H9 (cell line): Measurements from ENCODE around the gene MICA. TPM values are rescaled to one million over a fixed set of nuclear protein-coding genes. Genes with fewer than 3 reads are reported as not detected.

Experiments used
- DNase-seq: peaks from one replicate; pipeline ENCODE4 v3.0.0-alpha.2; 2017
- H2AFZ ChIP-seq: one replicate; pipeline ENCODE4 v1.6.1; 2013; ENCODE audit warnings: mild to moderate bottlenecking, low read length, control low read depth, moderate library complexity
- H2AK5ac ChIP-seq: 2 replicates; pipeline ENCODE4 v1.6.1; 2013; ENCODE audit warnings: low read length, control low read depth, mixed read lengths; ENCODE audit not compliant: insufficient read length
- H2BK120ac ChIP-seq: one replicate; pipeline ENCODE4 v1.6.1; 2013; ENCODE audit warnings: low read depth, mild to moderate bottlenecking, low read length, control low read depth, inconsistent platforms; ENCODE audit not compliant: poor library complexity, severe bottlenecking
- H2BK12ac ChIP-seq: 2 replicates; pipeline ENCODE4 v1.6.1; 2013; ENCODE audit warnings: low read length, control low read depth, mixed read lengths, low read depth; ENCODE audit not compliant: insufficient read length
- H2BK15ac ChIP-seq: 2 replicates; pipeline ENCODE4 v1.6.1; 2013; ENCODE audit warnings: low read depth, low read length, control low read depth
- H2BK20ac ChIP-seq: one replicate; pipeline ENCODE4 v1.6.1; 2013; ENCODE audit warnings: low read depth, mild to moderate bottlenecking, low read length, control low read depth, inconsistent platforms; ENCODE audit not compliant: poor library complexity, severe bottlenecking
- H2BK5ac ChIP-seq: 2 replicates; pipeline ENCODE4 v1.6.1; 2013; ENCODE audit warnings: low read length, control low read depth, mixed read lengths; ENCODE audit not compliant: insufficient read length
- H3K14ac ChIP-seq: 2 replicates; pipeline ENCODE4 v1.6.1; 2013; ENCODE audit warnings: low read length, control low read depth; ENCODE audit not compliant: insufficient read depth
- H3K18ac ChIP-seq: 2 replicates; pipeline ENCODE4 v1.6.1; 2013; ENCODE audit warnings: low read depth, mild to moderate bottlenecking, mixed read lengths, low read length, control low read depth; ENCODE audit not compliant: insufficient read length
- H3K23ac ChIP-seq: 2 replicates; pipeline ENCODE4 v1.6.1; 2013; ENCODE audit warnings: low read length, control low read depth, mixed read lengths, low read depth; ENCODE audit not compliant: insufficient read length
- H3K23me2 ChIP-seq: 2 replicates; pipeline ENCODE4 v1.6.1; 2013; ENCODE audit warnings: low read depth, mild to moderate bottlenecking, mixed read lengths, low read length, control low read depth; ENCODE audit not compliant: insufficient read length, poor library complexity, severe bottlenecking
- H3K27ac ChIP-seq: 2 replicates; pipeline ENCODE4 v1.5.1; 2013; ENCODE audit warnings: low read length, control low read depth, mixed read lengths, low read depth; ENCODE audit not compliant: insufficient read length
- H3K27me3 ChIP-seq: 2 replicates; pipeline ENCODE4 v1.6.1; 2013; ENCODE audit warnings: low read length, control low read depth, inconsistent platforms; ENCODE audit not compliant: insufficient read depth
- H3K4ac ChIP-seq: 2 replicates; pipeline ENCODE4 v1.6.1; 2013; ENCODE audit warnings: low read depth, mild to moderate bottlenecking, control low read depth, inconsistent platforms, low read length, moderate library complexity
- H3K4me1 ChIP-seq: 2 replicates; pipeline ENCODE4 v1.6.1; 2013; ENCODE audit warnings: low read length, control low read depth, inconsistent platforms; ENCODE audit not compliant: insufficient read depth
- H3K4me2 ChIP-seq: 2 replicates; pipeline ENCODE4 v1.6.1; 2013; ENCODE audit warnings: low read length, control low read depth, mixed read lengths; ENCODE audit not compliant: insufficient read length, insufficient read depth
- H3K56ac ChIP-seq: 2 replicates; pipeline ENCODE4 v1.6.1; 2013; ENCODE audit warnings: low read depth, mild to moderate bottlenecking, mixed read lengths, low read length, control low read depth; ENCODE audit not compliant: insufficient read length
- H3K79me1 ChIP-seq: 2 replicates; pipeline ENCODE4 v1.6.1; 2013; ENCODE audit warnings: low read depth, mild to moderate bottlenecking, moderate library complexity, low read length, control low read depth, inconsistent platforms; ENCODE audit not compliant: insufficient read depth, poor library complexity, severe bottlenecking
- H3K79me2 ChIP-seq: 2 replicates; pipeline ENCODE4 v1.6.1; 2013; ENCODE audit warnings: low read length, control low read depth, inconsistent platforms; ENCODE audit not compliant: insufficient read depth
- H3K9ac ChIP-seq: 2 replicates; pipeline ENCODE4 v1.6.1; 2013; ENCODE audit warnings: low read length, control low read depth, mixed read lengths; ENCODE audit not compliant: insufficient read length; ENCODE audit errors: extremely low read depth
- H3K9me3 ChIP-seq: one replicate; pipeline ENCODE4 v1.6.1; 2013; ENCODE audit warnings: low read depth, low read length, inconsistent platforms; ENCODE audit not compliant: control insufficient read depth
- H3T11ph ChIP-seq: one replicate; pipeline ENCODE4 v1.6.1; 2013; ENCODE audit warnings: mild to moderate bottlenecking, low read length, control low read depth, inconsistent platforms
- H4K20me1 ChIP-seq: one replicate; pipeline ENCODE4 v1.6.1; 2013; ENCODE audit not compliant: control insufficient read depth, insufficient read length, insufficient read depth
- H4K5ac ChIP-seq: 2 replicates; pipeline ENCODE4 v1.6.1; 2013; ENCODE audit warnings: low read depth, mild to moderate bottlenecking, mixed read lengths, low read length, control low read depth; ENCODE audit not compliant: insufficient read length
- H4K8ac ChIP-seq: replicated peaks from 2 replicates; pipeline ENCODE4 v1.6.1; 2013; ENCODE audit warnings: low read length, control low read depth, mixed read lengths, low read depth; ENCODE audit not compliant: insufficient read length
- H4K91ac ChIP-seq: 2 replicates; pipeline ENCODE4 v1.6.1; 2013; ENCODE audit warnings: low read depth, mild to moderate bottlenecking, moderate library complexity, mixed read lengths, low read length, control low read depth; ENCODE audit not compliant: insufficient read length
- H3K27ac Mint-ChIP-seq, 3 experiments: 2 replicates in 2 of 3; 3 replicates in 1 of 3; pipeline ENCODE4 v1.8.0; 2020 to 2021; ENCODE audit warnings: mixed read lengths in 3 of 3, mild to moderate bottlenecking in 1 of 3, moderate library complexity in 1 of 3
- H3K27me3 Mint-ChIP-seq: 2 replicates; pipeline ENCODE4 v1.8.0; 2021; ENCODE audit warnings: low read depth, mild to moderate bottlenecking, moderate library complexity, mixed read lengths
- H3K36me3 Mint-ChIP-seq, 3 experiments: 2 replicates in 2 of 3; 3 replicates in 1 of 3; pipeline ENCODE4 v1.8.0; 2020 to 2021; ENCODE audit warnings: low read depth in 3 of 3, mixed read lengths in 3 of 3; ENCODE audit not compliant: insufficient read depth in 1 of 3
- H3K4me1 Mint-ChIP-seq, 2 experiments: 2 replicates each; pipeline ENCODE4 v1.8.0; 2020; ENCODE audit warnings: mixed read lengths in 2 of 2
- H3K4me3 Mint-ChIP-seq, 2 experiments: 2 replicates in 1 of 2; 3 replicates in 1 of 2; pipeline ENCODE4 v1.8.0; 2020 to 2021; ENCODE audit warnings: mild to moderate bottlenecking in 2 of 2, mixed read lengths in 2 of 2, moderate library complexity in 1 of 2
- H3K9me3 Mint-ChIP-seq, 2 experiments: 2 replicates in 1 of 2; 3 replicates in 1 of 2; pipeline ENCODE4 v1.8.0; 2020; ENCODE audit warnings: mild to moderate bottlenecking in 2 of 2, mixed read lengths in 2 of 2, moderate library complexity in 1 of 2
- CTCF ChIP-seq: fragments of 200-600 bp; sonication (generic); conservative IDR thresholded peaks from 3 replicates; pipeline ENCODE4 v1.8.0; 2021; ENCODE audit warnings: antibody characterized with exemption, mild to moderate bottlenecking
- WGBS: extraction: QIAGEN DNeasy Blood & Tissue Kit; methylation state at CpG from one replicate; pipeline ENCODE4 v1.1.7; 2013; ENCODE audit warnings: missing lambda C conversion rate, low lambda C conversion rate, mixed read lengths; ENCODE audit not compliant: insufficient read length; ENCODE audit errors: extremely low coverage; 5-methylcytosine and 5-hydroxymethylcytosine counted together
- total RNA-seq: library from RNA; stranded (reverse); gene quantifications from 2 replicates; pipeline ENCODE4 v1.2.1, GENCODE V29; 2021

Gene MICA
- total RNA-seq, 1 experiment from 2014 or later, result 8.5 TPM

- Histone ChIP-seq H3K23me2 (no peaks in the 10 kb centered on the region), H3K27me3 (no peaks in the 10 kb centered on the region), H4K5ac (no peak overlapping the region), H4K20me1 (no peaks in the 10 kb centered on the region), H2BK120ac (no peak overlapping the region), H2BK12ac (no peak overlapping the region), H3K9ac (no peak overlapping the region), H2BK5ac (no peak overlapping the region), H3K79me1 (peaks cover 6% of the 10 kb centered on the region), H2BK20ac (no peak overlapping the region), H3K9me3 (no peaks in the 10 kb centered on the region), H2AK5ac (no peak overlapping the region), H3K79me2 (no peaks in the 10 kb centered on the region), H3K18ac (no peak overlapping the region), H4K8ac (no peak overlapping the region), H3K14ac (no peak overlapping the region; the same call in 1 of the 2 replicates), H3T11ph (no peak overlapping the region), H3K56ac (no peak overlapping the region), H3K4me2 (no peak overlapping the region), H2AFZ (no peak overlapping the region), H3K4ac (no peak overlapping the region), H4K91ac (no peak overlapping the region), H3K27ac (no peak overlapping the region), H2BK15ac (no peak overlapping the region), H3K23ac (no peak overlapping the region), H3K4me1 (no peaks in the 10 kb centered on the region)
- Mint-ChIP-seq H3K27ac (no peak overlapping the region), H3K36me3 (peaks cover 16 to 36% (median 29%) of the 10 kb centered on the region in 3 experiments), H3K4me3 (no peak overlapping the region), H3K9me3 (no peaks in the 10 kb centered on the region; a peak in 1 of 5 replicates), H3K4me1 (0 out of 4 replicates have a peak, but pooled peaks cover 2 to 3% of the 10 kb centered on the region in 2 experiments), H3K27me3 (no peaks in the 10 kb centered on the region; the same call in 1 of the 2 replicates)
- no CpG with 5 or more reads among the region's 5 CpGs for WGBS
- no peak for DNase-seq
- no peak for TF ChIP-seq CTCF
Observed at GRCh38 chr6:31416394-31417014, 13.1 kb downstream of the MICA start.
